Neural cell (in vitro differentiated cells): Measurements from ENCODE around the gene DNMT3A. TPM values are rescaled to one million over a fixed set of nuclear protein-coding genes. Genes with fewer than 3 reads are reported as not detected.

Experiments used
- H2AFZ ChIP-seq: fragments of 200-600, 300-800 bp; sonication (generic), shearing (Covaris generic); 2 replicates; pipeline ENCODE4 v1.6.0; 2014; ENCODE audit warnings: low read depth, mild to moderate bottlenecking, antibody characterized with exemption, low read length, moderate library complexity
- H3F3A ChIP-seq: fragments of 200-600 bp; shearing (Covaris generic); 2 replicates; pipeline ENCODE4 v1.6.1; 2016; ENCODE audit warnings: mild to moderate bottlenecking, moderate library complexity, mixed read lengths, antibody characterized with exemption, low read length; ENCODE audit not compliant: insufficient read depth, poor library complexity, severe bottlenecking
- H3K27ac ChIP-seq: fragments of 200-600, 300-800 bp; sonication (generic), shearing (Covaris generic); 2 replicates; pipeline ENCODE4 v1.5.1; 2014; ENCODE audit warnings: mild to moderate bottlenecking, low read length, moderate library complexity
- H3K27me3 ChIP-seq: fragments of 300-800, 200-600 bp; sonication (generic), shearing (Covaris generic); 2 replicates; pipeline ENCODE4 v1.6.0; 2014; ENCODE audit warnings: mild to moderate bottlenecking, low read depth, low read length, moderate library complexity; ENCODE audit not compliant: insufficient read depth
- H3K36me3 ChIP-seq: fragments of 300-800, 200-600 bp; sonication (generic), shearing (Covaris generic); 2 replicates; pipeline ENCODE4 v1.5.1; 2014; ENCODE audit warnings: mild to moderate bottlenecking, antibody characterized with exemption, low read length, moderate library complexity; ENCODE audit not compliant: insufficient read depth
- H3K4me2 ChIP-seq: fragments of 300-800, 200-600 bp; sonication (generic), shearing (Covaris generic); 2 replicates; pipeline ENCODE4 v1.6.0; 2014; ENCODE audit warnings: mild to moderate bottlenecking, low read length
- H3K4me3 ChIP-seq: fragments of 300-800, 200-600 bp; sonication (generic), shearing (Covaris generic); 2 replicates; pipeline ENCODE4 v1.5.1; 2014; ENCODE audit warnings: mild to moderate bottlenecking, low read length, moderate library complexity
- H3K79me2 ChIP-seq: fragments of 200-600 bp; shearing (Covaris generic); replicated peaks from 2 replicates; pipeline ENCODE4 v1.6.0; 2014; ENCODE audit warnings: mild to moderate bottlenecking, low read length, moderate library complexity; ENCODE audit not compliant: insufficient read depth
- H3K9ac ChIP-seq: fragments of 300-800, 200-600 bp; sonication (generic), shearing (Covaris generic); 2 replicates; pipeline ENCODE4 v1.6.1; 2016; ENCODE audit warnings: mild to moderate bottlenecking, low read length, mixed read lengths
- H3K9me2 ChIP-seq: fragments of 200-600 bp; shearing (Covaris generic); 2 replicates; pipeline ENCODE4 v1.6.1; 2016; ENCODE audit warnings: mild to moderate bottlenecking, low read length, mixed read lengths; ENCODE audit not compliant: insufficient read depth
- H3K9me3 ChIP-seq: fragments of 200-600, 300-800 bp; sonication (generic), shearing (Covaris generic); 2 replicates; pipeline ENCODE4 v1.6.1; 2016; ENCODE audit warnings: mild to moderate bottlenecking, mixed run types, low read length, moderate library complexity, mixed read lengths
- H4K20me1 ChIP-seq: fragments of 200-600 bp; shearing (Covaris generic); 2 replicates; pipeline ENCODE4 v1.6.1; 2016; ENCODE audit warnings: mild to moderate bottlenecking, mixed run types; ENCODE audit not compliant: insufficient read depth
- EP300 ChIP-seq: fragments of 450-650 bp; conservative IDR thresholded peaks from 2 replicates; pipeline ENCODE4 v1.6.1; 2014; ENCODE audit warnings: antibody characterized with exemption, mild to moderate bottlenecking, moderate library complexity; ENCODE audit not compliant: poor library complexity, severe bottlenecking
- EZH2 ChIP-seq: fragments of 200-600, 300-800 bp; shearing (Covaris generic), sonication (generic); IDR thresholded peaks from 2 replicates; pipeline ENCODE4 v1.6.1; 2014; ENCODE audit warnings: antibody characterized with exemption, low read length, borderline replicate concordance, mild to moderate bottlenecking; ENCODE audit not compliant: insufficient read depth, poor library complexity, severe bottlenecking
- MXI1 ChIP-seq: fragments of 450-650 bp; conservative IDR thresholded peaks from 2 replicates; pipeline ENCODE4 v1.6.1; 2014; ENCODE audit warnings: antibody characterized with exemption, mild to moderate bottlenecking; ENCODE audit not compliant: poor library complexity, severe bottlenecking
- POLR2AphosphoS5 ChIP-seq: IDR thresholded peaks from 2 replicates; pipeline ENCODE4 v1.6.1; 2012
- RAD21 ChIP-seq: fragments of 450-650 bp; conservative IDR thresholded peaks from 2 replicates; pipeline ENCODE4 v1.6.1; 2014; ENCODE audit warnings: antibody characterized with exemption, mild to moderate bottlenecking, moderate library complexity
- SMC3 ChIP-seq: fragments of 450-650 bp; conservative IDR thresholded peaks from 2 replicates; pipeline ENCODE4 v1.6.1; 2014; ENCODE audit warnings: antibody characterized with exemption, mild to moderate bottlenecking, moderate library complexity; ENCODE audit not compliant: poor library complexity
- TAF1 ChIP-seq: IDR thresholded peaks from 2 replicates; pipeline ENCODE4 v1.6.1; 2012; ENCODE audit warnings: low read depth
- polyA plus RNA-seq: library from polyadenylated mRNA; depleted of rRNA; stranded (reverse); fragments of >200 nt; gene quantifications from 2 replicates; pipeline ENCODE4 v1.2.3, GENCODE V29; 2014
- TF ChIP-seq, protein P1 (sequence below): IDR thresholded peaks from 2 replicates; pipeline ENCODE4 v1.6.1; 2012; ENCODE audit warnings: borderline replicate concordance
- TF ChIP-seq, protein P2 (sequence below): fragments of 450-650 bp; IDR thresholded peaks from 2 replicates; pipeline ENCODE4 v1.5.1; 2014; ENCODE audit warnings: antibody characterized with exemption, mild to moderate bottlenecking, moderate library complexity; ENCODE audit not compliant: poor library complexity, severe bottlenecking

The DNMT3A gene
- polyA plus RNA-seq, 1 donor from 2014 or later, result 33.0 TPM

DNA sequence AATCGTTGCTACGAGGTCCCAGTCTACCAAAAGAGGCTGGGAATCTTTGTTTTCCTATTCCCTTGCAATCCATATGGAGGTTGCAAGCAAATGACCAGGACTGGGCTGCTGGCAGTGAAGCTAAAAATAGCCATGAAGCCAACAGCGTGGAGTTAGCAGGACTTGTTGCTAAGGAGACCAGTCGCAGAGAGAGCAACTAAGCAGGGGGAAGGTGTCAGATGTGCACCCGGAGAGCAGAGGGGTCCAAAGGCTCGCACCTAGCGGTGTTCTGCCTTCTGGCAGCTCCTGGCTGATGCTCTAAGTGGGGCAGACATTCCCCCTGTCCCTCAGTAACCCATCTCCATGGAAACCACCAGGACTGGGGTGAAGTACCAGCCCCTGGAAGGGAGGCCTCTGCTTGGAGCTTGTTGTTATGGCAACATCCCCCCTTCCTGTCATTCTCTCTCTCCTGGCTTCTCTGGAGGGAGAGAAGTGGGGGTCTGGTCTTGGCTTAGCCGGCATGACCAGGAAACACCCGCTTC is 84.6 kb downstream of the DNMT3A start:
- Histone ChIP-seq H3K27me3 (no peaks in the 10 kb centered on the region), H3K4me2 (peak overlapping the region; percentile 77), H3F3A (peaks cover 6% of the 10 kb centered on the region), H3K9me3 (no peaks in the 10 kb centered on the region), H2AFZ (peak overlapping the region; percentile 17), H4K20me1 (no peaks in the 10 kb centered on the region), H3K9ac (peak overlapping the region; percentile 74), H3K9me2 (no peaks in the 10 kb centered on the region), H3K36me3 (no peaks in the 10 kb centered on the region), H3K27ac (peak overlapping the region; percentile 97), H3K4me3 (peak overlapping the region; percentile 56), H3K79me2 (no peaks in the 10 kb centered on the region)
- TF ChIP-seq SMC3 (peak; percentile 46), EZH2 (no peak), POLR2AphosphoS5 (peak; percentile 60), TAF1 (peak; percentile 44), MXI1 (peak; percentile 62), RAD21 (peak; percentile 59), EP300 (peak; percentile 81)
- TF ChIP-seq, protein P1, sequence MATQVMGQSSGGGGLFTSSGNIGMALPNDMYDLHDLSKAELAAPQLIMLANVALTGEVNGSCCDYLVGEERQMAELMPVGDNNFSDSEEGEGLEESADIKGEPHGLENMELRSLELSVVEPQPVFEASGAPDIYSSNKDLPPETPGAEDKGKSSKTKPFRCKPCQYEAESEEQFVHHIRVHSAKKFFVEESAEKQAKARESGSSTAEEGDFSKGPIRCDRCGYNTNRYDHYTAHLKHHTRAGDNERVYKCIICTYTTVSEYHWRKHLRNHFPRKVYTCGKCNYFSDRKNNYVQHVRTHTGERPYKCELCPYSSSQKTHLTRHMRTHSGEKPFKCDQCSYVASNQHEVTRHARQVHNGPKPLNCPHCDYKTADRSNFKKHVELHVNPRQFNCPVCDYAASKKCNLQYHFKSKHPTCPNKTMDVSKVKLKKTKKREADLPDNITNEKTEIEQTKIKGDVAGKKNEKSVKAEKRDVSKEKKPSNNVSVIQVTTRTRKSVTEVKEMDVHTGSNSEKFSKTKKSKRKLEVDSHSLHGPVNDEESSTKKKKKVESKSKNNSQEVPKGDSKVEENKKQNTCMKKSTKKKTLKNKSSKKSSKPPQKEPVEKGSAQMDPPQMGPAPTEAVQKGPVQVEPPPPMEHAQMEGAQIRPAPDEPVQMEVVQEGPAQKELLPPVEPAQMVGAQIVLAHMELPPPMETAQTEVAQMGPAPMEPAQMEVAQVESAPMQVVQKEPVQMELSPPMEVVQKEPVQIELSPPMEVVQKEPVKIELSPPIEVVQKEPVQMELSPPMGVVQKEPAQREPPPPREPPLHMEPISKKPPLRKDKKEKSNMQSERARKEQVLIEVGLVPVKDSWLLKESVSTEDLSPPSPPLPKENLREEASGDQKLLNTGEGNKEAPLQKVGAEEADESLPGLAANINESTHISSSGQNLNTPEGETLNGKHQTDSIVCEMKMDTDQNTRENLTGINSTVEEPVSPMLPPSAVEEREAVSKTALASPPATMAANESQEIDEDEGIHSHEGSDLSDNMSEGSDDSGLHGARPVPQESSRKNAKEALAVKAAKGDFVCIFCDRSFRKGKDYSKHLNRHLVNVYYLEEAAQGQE, result peak; percentile 99
- TF ChIP-seq, protein P2, sequence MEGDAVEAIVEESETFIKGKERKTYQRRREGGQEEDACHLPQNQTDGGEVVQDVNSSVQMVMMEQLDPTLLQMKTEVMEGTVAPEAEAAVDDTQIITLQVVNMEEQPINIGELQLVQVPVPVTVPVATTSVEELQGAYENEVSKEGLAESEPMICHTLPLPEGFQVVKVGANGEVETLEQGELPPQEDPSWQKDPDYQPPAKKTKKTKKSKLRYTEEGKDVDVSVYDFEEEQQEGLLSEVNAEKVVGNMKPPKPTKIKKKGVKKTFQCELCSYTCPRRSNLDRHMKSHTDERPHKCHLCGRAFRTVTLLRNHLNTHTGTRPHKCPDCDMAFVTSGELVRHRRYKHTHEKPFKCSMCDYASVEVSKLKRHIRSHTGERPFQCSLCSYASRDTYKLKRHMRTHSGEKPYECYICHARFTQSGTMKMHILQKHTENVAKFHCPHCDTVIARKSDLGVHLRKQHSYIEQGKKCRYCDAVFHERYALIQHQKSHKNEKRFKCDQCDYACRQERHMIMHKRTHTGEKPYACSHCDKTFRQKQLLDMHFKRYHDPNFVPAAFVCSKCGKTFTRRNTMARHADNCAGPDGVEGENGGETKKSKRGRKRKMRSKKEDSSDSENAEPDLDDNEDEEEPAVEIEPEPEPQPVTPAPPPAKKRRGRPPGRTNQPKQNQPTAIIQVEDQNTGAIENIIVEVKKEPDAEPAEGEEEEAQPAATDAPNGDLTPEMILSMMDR, result peak; percentile 48

DNA sequence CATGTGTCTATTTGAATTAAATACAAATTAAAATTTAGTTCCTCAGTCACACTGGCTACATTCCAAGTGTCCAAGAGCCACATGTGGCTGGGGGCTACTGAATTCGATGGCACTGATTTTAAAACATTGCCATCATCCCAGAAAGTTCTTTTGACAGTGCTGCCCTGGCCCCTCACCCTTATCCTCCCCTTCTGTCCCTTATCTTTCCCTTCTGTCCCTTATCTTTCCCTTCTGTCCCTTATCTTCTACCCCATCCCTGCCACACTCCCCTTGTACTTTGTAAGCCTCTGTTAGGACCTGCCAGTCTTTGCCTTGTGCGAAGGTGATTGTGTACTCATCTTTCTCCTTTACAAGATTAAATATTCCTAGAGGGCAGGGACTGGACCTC is 85.2 kb downstream of the DNMT3A start:
- no peaks in the 10 kb centered on the region for H3K36me3 ChIP-seq
- H3K27me3 ChIP-seq, result no peaks in the 10 kb centered on the region
- peaks cover 6% of the 10 kb centered on the region for H3F3A ChIP-seq
- H3K27ac ChIP-seq, result peak overlapping the region; percentile 97
- H3K9me3 ChIP-seq, result no peaks in the 10 kb centered on the region
- no peaks in the 10 kb centered on the region for H4K20me1 ChIP-seq
- H3K79me2 ChIP-seq, result peaks cover 3% of the 10 kb centered on the region
- no peak for TF ChIP-seq RAD21
- TF ChIP-seq SMC3, result no peak
- no peak for TF ChIP-seq MXI1
- TF ChIP-seq, protein P2, result no peak
- no peak for TF ChIP-seq EP300
- TF ChIP-seq, protein P1, result no peak
- no peak for TF ChIP-seq EZH2
- no peak for TF ChIP-seq POLR2AphosphoS5
- no peak for TF ChIP-seq TAF1
- peak overlapping the region; percentile 56 for H3K4me3 ChIP-seq
- peak overlapping the region; percentile 17 for H2AFZ ChIP-seq
- H3K9ac ChIP-seq, result peak overlapping the region; percentile 74
- H3K9me2 ChIP-seq, result no peaks in the 10 kb centered on the region
- H3K4me2 ChIP-seq, result peak overlapping the region; percentile 77
